GM10266 (cell line): ENCODE data around the gene SYDE2.
A peak's percentile ranks its signal among the peaks of the same experiment; 100 is the strongest.

Experiments
- DNase-seq: peaks from one replicate; pipeline ENCODE4 v3.0.0; 2012; ENCODE audit errors: extremely low spot score
- TF ChIP-seq, protein P1 (sequence below): IDR thresholded peaks from 2 replicates; pipeline ENCODE4 v1.5.1; 2012; ENCODE audit warnings: mild to moderate bottlenecking, low read depth; ENCODE audit not compliant: control insufficient read depth, insufficient read depth; ENCODE audit errors: missing control alignments

SYDE2 gene

GRCh38 chr1:85124091-85124490 is 76.7 kb downstream of the SYDE2 start:
- TF ChIP-seq, protein P1, sequence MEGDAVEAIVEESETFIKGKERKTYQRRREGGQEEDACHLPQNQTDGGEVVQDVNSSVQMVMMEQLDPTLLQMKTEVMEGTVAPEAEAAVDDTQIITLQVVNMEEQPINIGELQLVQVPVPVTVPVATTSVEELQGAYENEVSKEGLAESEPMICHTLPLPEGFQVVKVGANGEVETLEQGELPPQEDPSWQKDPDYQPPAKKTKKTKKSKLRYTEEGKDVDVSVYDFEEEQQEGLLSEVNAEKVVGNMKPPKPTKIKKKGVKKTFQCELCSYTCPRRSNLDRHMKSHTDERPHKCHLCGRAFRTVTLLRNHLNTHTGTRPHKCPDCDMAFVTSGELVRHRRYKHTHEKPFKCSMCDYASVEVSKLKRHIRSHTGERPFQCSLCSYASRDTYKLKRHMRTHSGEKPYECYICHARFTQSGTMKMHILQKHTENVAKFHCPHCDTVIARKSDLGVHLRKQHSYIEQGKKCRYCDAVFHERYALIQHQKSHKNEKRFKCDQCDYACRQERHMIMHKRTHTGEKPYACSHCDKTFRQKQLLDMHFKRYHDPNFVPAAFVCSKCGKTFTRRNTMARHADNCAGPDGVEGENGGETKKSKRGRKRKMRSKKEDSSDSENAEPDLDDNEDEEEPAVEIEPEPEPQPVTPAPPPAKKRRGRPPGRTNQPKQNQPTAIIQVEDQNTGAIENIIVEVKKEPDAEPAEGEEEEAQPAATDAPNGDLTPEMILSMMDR: no peak
- DNase-seq: no peak

- TF ChIP-seq, protein P1: no peak
- no peak for DNase-seq
Observed at GRCh38 chr1:85122169-85122568, 78.6 kb downstream of the SYDE2 start.

GRCh38 chr1:85121744-85122143 is 79.1 kb downstream of the SYDE2 start:
- TF ChIP-seq, protein P1: no peak
- no peak for DNase-seq

GRCh38 chr1:85118751-85119150 is 82.1 kb downstream of the SYDE2 start:
- TF ChIP-seq, protein P1: no peak
- no peak for DNase-seq

- DNase-seq: no peak
- TF ChIP-seq, protein P1: no peak
Observed at GRCh38 chr1:85116856-85117255, 84.0 kb downstream of the SYDE2 start.

DNA sequence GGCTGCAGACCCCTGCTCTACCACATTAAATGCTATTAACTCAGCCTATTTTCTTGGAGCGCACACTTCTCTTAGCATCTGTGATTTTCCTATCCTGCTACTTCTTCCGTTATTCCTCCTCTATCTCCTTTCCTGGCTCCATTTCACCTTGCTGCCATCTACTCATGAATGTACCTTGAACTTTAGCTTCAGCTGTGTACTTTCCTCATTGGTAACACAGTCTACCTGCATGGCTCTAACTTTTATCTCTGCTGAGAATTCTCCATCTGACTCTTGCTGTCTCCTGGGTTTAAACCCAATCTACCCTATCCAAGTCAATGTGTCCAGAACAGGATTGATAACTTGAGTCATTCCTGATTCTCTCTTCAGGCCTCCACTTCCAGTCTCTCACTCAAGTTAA is 84.9 kb downstream of the SYDE2 start:
- TF ChIP-seq, protein P1: no peak
- no peak for DNase-seq

DNA sequence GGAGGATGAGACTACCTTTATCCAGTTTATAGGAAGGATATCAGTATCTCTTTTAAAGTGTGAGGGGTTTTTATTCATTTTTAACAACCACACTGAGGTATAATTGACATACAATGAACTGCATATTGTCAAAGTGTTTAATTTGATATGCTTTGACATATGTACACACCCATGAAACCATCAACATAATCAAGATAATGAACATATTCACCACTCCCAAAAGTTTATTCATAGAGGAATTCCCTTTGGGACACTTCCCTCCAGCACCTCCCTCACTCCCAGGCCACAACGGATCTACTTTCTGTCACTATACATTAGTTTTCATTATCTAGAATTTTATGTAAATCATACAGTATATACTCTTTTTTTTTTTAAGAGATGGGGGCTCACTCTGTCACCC is 89.1 kb downstream of the SYDE2 start:
- DNase-seq: no peak
- TF ChIP-seq, protein P1: no peak

DNA sequence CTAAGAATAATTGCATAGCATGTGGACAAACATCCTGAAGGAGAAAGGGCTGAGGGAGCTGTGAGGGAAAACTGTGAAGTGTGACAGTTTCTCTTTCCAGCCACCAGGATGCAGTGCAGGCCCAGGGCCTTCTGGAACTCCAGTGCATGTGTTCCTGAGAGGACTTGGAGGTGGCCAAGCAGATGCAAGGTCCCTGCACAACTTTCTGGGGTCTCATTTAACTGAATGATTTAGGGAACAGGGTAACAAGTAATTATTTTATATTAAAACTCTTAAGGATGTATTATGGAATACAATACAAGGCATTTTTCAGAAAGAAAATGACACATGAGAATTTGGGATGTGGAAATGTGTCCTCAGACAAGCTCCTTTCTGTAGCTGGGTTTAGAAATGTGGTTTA is 91.3 kb downstream of the SYDE2 start:
- peak; percentile 52 for DNase-seq
- TF ChIP-seq, protein P1: peak; percentile 52
